MG63 (cell line): ENCODE data around the gene ZNF492. TPM values are rescaled to one million over a fixed set of nuclear protein-coding genes. Genes with fewer than 3 reads are reported as not detected.
"Not testable (repeated sequence)": the region's sequence is repeated elsewhere in the genome, so short reads cannot be mapped to it uniquely, and the experiment has no call there.

ENCODE experiments used
- DNase-seq: peaks from one replicate; pipeline ENCODE4 v3.0.0-alpha.2; 2020
- H3K27me3 ChIP-seq: fragments of 250-450 bp; sonication (Bioruptor Pico); 2 replicates; pipeline ENCODE4 v1.5.1; 2020; ENCODE audit warnings: mild to moderate bottlenecking, moderate library complexity
- H3K36me3 ChIP-seq: fragments of 250-450 bp; sonication (Bioruptor Pico); 2 replicates; pipeline ENCODE4 v1.5.1; 2020; ENCODE audit warnings: mild to moderate bottlenecking, moderate library complexity
- H3K4me3 ChIP-seq: fragments of 250-450 bp; sonication (Bioruptor Pico); 2 replicates; pipeline ENCODE4 v1.5.1; 2020; ENCODE audit warnings: mild to moderate bottlenecking, moderate library complexity
- H3K9me3 ChIP-seq: fragments of 250-450 bp; sonication (Bioruptor Pico); 2 replicates; pipeline ENCODE4 v1.5.1; 2020; ENCODE audit warnings: mild to moderate bottlenecking, moderate library complexity
- total RNA-seq: library from RNA; depleted of rRNA; stranded (reverse); fragments of >200 nt; shearing (Covaris generic); gene quantifications from 2 replicates; pipeline ENCODE4 v1.2.3, GENCODE V29; 2014; ENCODE audit warnings: low replicate concordance; rRNA removed

Gene ZNF492
- total RNA-seq = not detected in 2 replicates

DNA sequence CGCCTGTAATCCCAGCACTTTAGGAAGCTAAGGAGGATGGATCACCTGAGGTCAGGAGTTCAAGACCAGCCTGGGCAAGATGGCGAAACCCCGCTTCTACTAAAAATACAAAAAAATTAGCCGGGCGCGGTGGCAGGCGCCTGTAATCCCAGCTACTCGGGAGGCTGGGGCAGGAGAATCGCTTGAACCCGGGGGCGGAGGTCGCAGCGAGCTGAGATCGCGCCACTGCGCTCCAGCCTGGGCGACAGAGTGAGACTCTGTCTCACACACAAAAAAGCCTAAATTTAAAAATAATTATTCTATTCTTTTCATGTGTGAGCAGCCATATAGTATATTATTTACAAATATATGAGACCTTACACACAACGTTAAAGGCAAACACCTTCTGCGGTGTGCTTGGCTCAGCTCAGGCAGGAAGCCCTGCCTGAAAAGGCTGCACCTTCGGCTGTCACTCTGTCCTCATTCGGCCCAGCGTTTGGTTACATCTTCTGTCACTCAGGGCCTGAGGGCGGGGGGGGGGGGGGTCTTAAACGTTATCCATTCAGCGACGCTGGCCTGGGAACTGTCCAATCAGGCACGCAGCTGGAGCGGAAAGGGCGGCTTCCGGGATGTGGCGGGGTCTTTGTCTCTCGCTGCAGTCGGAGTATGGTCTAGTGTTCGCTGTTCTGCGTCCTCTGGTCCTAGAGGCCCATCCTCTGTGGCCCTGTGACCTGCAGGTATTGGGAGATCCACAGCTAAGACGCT lies at the start of gene ZNF492:
TSS of gene ZNF492 (plus strand) at position 619 of the 744 bp plus-strand sequence. CDS start 19,076 bp downstream, outside the sequence.
- not testable (repeated sequence) for DNase-seq, H3K4me3 ChIP-seq, H3K36me3 ChIP-seq, H3K9me3 ChIP-seq, H3K27me3 ChIP-seq

DNA sequence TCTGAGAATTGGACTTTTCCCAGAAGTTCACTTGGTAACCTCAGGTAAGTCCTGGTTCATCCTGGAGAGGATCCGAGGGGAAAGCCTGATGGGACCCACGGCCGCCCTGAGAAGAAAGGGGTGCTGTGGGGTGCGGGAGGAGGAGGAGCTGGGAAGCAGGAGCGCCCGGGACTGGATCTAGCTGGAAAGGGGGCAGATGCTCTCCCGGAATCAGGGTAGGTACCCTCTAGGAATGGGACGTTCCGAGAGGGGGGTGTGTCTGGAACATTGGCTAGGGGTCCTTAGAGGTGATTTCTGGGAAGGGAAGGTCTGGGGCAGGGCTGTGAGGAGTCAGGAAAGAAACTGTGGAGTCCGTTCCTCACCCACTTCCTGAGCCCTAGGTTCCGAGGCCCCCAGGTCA lies 38.7 kb upstream of the ZNF492 start:
- DNase-seq = no peak
- H3K36me3 ChIP-seq = no peaks in the 10 kb centered on the region
- no peak overlapping the region for H3K4me3 ChIP-seq
- H3K27me3 ChIP-seq = no peaks in the 10 kb centered on the region
- no peaks in the 10 kb centered on the region for H3K9me3 ChIP-seq

GRCh38 chr19:22595918-22596341 lies 38.2 kb upstream of the ZNF492 start:
- DNase-seq = no peak

DNA sequence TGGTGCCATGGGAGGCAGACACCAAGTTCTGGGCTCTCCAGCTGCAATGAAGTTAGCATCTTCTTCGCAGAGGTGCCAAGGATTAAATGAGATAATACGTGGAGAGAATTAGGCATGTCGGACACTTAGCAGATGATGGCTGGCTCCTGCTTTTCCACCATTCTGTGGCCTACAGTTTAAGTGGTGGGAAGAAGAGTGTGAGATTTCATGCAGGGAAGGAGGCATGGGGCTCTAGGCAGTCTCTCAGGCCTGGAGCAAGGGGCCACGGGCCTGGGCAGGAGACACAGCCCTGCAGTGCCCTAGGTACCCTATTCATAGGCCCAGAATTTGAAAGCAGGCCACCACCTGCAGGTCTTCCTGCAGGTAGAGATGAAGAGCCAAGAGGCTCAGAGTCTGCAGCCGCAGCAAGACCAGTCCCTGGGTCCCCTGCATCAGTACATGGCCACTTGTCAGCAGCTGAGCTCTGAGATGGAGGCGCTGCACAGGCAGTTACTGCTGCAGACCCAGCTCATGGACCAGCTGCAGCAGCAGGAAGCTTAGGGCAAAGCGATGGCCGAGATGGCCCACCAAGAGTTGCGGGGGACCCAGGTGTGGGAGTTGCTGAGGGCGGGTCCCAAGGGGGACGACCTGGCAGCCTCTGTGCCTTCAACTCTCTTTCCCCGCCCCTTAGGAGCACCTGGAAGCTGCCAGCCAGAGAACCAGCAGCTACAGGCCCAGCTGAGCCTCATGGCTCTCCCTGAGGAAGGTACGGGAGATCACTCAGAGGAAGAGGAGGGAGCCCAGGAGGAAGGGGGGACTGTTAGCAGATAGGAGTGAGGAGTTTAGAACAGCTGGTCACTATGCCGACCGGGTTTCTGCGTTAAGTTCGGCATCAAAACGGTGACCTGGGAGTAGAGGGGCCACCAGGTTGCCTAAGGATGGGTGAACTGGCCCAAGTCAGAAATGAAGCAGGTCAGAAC lies 33.2 kb upstream of the ZNF492 start:
- H3K27me3 ChIP-seq = no peaks in the 10 kb centered on the region
- H3K4me3 ChIP-seq = no peak overlapping the region
- no peak for DNase-seq
- no peaks in the 10 kb centered on the region for H3K36me3 ChIP-seq
- no peaks in the 10 kb centered on the region for H3K9me3 ChIP-seq

More at GRCh38 chr19:22595918-22596341, 38.2 kb upstream of the ZNF492 start:
- no peak overlapping the region for H3K4me3 ChIP-seq
- no peaks in the 10 kb centered on the region for H3K9me3 ChIP-seq
- H3K36me3 ChIP-seq = no peaks in the 10 kb centered on the region
- no peaks in the 10 kb centered on the region for H3K27me3 ChIP-seq

- no peaks in the 10 kb centered on the region for H3K27me3 ChIP-seq
- H3K9me3 ChIP-seq = no peaks in the 10 kb centered on the region
- no peak overlapping the region for H3K4me3 ChIP-seq
- no peaks in the 10 kb centered on the region for H3K36me3 ChIP-seq
- DNase-seq = no peak
Observed at GRCh38 chr19:22601906-22602630, 32.1 kb upstream of the ZNF492 start.

- H3K9me3 ChIP-seq = no peaks in the 10 kb centered on the region
- H3K36me3 ChIP-seq = no peaks in the 10 kb centered on the region
- DNase-seq = no peak
- no peak overlapping the region for H3K4me3 ChIP-seq
- H3K27me3 ChIP-seq = no peaks in the 10 kb centered on the region
Observed at GRCh38 chr19:22602631-22603272, 31.4 kb upstream of the ZNF492 start.

GRCh38 chr19:22603518-22604440 lies 30.3 kb upstream of the ZNF492 start:
- no peak for DNase-seq
- Histone ChIP-seq H3K27me3 (no peaks in the 10 kb centered on the region), H3K4me3 (no peak overlapping the region), H3K9me3 (no peaks in the 10 kb centered on the region), H3K36me3 (no peaks in the 10 kb centered on the region)

GRCh38 chr19:22604571-22605274 lies 29.4 kb upstream of the ZNF492 start:
- DNase-seq = no peak
- H3K4me3 ChIP-seq = no peak overlapping the region
- H3K9me3 ChIP-seq = no peaks in the 10 kb centered on the region
- H3K27me3 ChIP-seq = no peaks in the 10 kb centered on the region
- H3K36me3 ChIP-seq = no peaks in the 10 kb centered on the region

- Histone ChIP-seq H3K4me3 (no peak overlapping the region), H3K9me3 (no peaks in the 10 kb centered on the region)
Observed at GRCh38 chr19:22605275-22606211, 28.6 kb upstream of the ZNF492 start.

DNA sequence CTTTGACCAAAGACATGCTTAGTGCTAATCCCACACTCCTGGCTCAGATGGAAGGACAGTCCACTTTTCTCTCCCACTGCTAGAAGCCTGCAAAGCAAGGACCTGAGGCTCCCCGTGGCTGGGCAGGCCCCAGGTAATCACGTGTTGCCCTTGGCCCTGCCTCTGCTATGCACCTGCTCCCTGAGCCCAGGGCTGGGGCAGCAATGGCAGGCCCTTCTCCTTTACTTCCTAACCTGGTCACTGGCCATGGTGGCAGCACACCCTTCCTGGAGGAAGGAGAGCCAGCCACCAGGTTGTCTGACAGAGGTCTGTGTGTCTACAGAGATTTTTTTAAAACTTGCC lies 27.9 kb upstream of the ZNF492 start:
- Histone ChIP-seq H3K27me3 (no peaks in the 10 kb centered on the region), H3K4me3 (no peak overlapping the region), H3K9me3 (no peaks in the 10 kb centered on the region), H3K36me3 (no peaks in the 10 kb centered on the region)
- no peak for DNase-seq

More at GRCh38 chr19:22605275-22606211, 28.6 kb upstream of the ZNF492 start:
- no peaks in the 10 kb centered on the region for H3K27me3 ChIP-seq
- no peaks in the 10 kb centered on the region for H3K36me3 ChIP-seq
- DNase-seq = no peak

GRCh38 chr19:22606954-22607652 lies 27.0 kb upstream of the ZNF492 start:
- Histone ChIP-seq H3K4me3 (no peak overlapping the region), H3K36me3 (no peaks in the 10 kb centered on the region), H3K9me3 (no peaks in the 10 kb centered on the region), H3K27me3 (no peaks in the 10 kb centered on the region)
- DNase-seq = no peak

GRCh38 chr19:22607653-22608430 lies 26.3 kb upstream of the ZNF492 start:
- Histone ChIP-seq H3K36me3 (no peaks in the 10 kb centered on the region), H3K9me3 (no peaks in the 10 kb centered on the region), H3K4me3 (no peak overlapping the region), H3K27me3 (no peaks in the 10 kb centered on the region)
- DNase-seq = no peak

DNA sequence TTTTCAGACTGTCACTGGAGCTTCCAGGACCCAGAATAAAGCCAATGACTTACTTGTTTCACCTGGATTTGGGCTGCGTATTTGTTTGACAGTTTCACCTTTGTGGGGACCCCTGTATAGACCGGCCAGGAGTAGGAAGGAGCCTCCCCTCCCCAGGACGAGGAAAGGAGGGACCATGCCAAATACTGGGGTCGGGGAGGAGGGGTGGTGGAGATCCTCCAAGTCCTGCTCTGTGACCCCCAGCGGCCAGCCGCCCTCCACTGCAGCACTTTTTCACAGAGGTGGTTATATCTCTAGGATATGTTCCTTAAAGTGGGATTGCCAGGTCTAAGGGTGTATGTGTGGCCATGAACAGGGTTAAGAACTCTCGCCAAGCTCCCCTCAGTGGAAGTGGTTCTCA lies 25.7 kb upstream of the ZNF492 start:
- Histone ChIP-seq H3K9me3 (no peaks in the 10 kb centered on the region), H3K27me3 (no peaks in the 10 kb centered on the region), H3K4me3 (no peak overlapping the region), H3K36me3 (no peaks in the 10 kb centered on the region)
- no peak for DNase-seq
